Measurements from ENCODE around the gene GABRQ.

DNA sequence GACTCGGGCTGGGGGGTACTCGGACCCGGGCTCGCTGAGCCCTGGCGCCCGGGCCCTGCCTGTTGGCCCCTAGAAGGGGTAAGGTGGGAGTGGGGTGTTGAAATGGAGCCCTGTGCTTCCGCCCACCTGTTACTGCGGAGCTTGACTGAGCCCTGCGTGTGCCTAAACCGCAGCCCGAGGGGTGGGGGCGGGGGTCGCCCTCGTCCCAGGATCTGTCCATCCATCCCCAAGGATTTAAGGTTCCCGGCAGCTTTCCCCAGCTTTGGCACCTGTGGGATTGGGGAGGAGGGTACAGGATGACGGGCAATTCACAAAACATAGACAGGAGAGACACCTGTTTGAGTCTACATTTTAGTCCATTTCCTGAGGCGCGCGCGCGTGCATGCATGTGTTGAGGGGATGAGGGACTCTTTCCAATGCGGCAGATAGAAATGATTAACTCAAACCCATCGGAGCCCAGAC, 779 bp downstream of the GABRQ start:
- TF ChIP-seq KDM3A (CRISPR knock-in tag; IDR thresholded peaks at IDR 0.05; ENCODE audit: low read depth) = no peak
- no peak for TF ChIP-seq ZMYM3 (CRISPR knock-in tag; IDR thresholded peaks at IDR 0.05)
- TF ChIP-seq FOSL1 (CRISPR knock-in tag; IDR thresholded peaks at IDR 0.05; ENCODE audit: borderline replicate concordance) = no peak
- TF ChIP-seq MYC (CRISPR knock-in tag; IDR thresholded peaks at IDR 0.05; ENCODE audit: borderline replicate concordance) = no peak
- TF ChIP-seq, protein P1, sequence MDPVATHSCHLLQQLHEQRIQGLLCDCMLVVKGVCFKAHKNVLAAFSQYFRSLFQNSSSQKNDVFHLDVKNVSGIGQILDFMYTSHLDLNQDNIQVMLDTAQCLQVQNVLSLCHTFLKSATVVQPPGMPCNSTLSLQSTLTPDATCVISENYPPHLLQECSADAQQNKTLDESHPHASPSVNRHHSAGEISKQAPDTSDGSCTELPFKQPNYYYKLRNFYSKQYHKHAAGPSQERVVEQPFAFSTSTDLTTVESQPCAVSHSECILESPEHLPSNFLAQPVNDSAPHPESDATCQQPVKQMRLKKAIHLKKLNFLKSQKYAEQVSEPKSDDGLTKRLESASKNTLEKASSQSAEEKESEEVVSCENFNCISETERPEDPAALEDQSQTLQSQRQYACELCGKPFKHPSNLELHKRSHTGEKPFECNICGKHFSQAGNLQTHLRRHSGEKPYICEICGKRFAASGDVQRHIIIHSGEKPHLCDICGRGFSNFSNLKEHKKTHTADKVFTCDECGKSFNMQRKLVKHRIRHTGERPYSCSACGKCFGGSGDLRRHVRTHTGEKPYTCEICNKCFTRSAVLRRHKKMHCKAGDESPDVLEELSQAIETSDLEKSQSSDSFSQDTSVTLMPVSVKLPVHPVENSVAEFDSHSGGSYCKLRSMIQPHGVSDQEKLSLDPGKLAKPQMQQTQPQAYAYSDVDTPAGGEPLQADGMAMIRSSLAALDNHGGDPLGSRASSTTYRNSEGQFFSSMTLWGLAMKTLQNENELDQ (CRISPR knock-in tag; IDR thresholded peaks at IDR 0.05; ENCODE audit: borderline replicate concordance) = no peak
- TF ChIP-seq FOXK2 (IDR thresholded peaks at IDR 0.05) = no peak
- TF ChIP-seq KDM5A (IDR thresholded peaks at IDR 0.05; ENCODE audit: borderline replicate concordance, low read length) = no peak
- no peak for TF ChIP-seq SOX13 (IDR thresholded peaks at IDR 0.05)
- no peak for TF ChIP-seq SOX13 (CRISPR knock-in tag; conservative IDR thresholded peaks at IDR 0.05 in 1 of 2, IDR thresholded peaks at IDR 0.05 in 1 of 2)
- no peak for TF ChIP-seq AGO1 (IDR thresholded peaks at IDR 0.05; ENCODE audit: low read depth, low read length, poor library complexity, severe bottlenecking)
- TF ChIP-seq KLF12 (CRISPR knock-in tag; IDR thresholded peaks at IDR 0.05; ENCODE audit: borderline replicate concordance) = no peak
- no peak for TF ChIP-seq YY1 (IDR thresholded peaks at IDR 0.05; ENCODE audit: insufficient read depth, insufficient replicate concordance, low read depth, low read length)
- TF ChIP-seq ZFP36 (IDR thresholded peaks at IDR 0.05; ENCODE audit: borderline replicate concordance, low read depth, low read length, partially characterized antibody) = no peak
- TF ChIP-seq, protein P2, sequence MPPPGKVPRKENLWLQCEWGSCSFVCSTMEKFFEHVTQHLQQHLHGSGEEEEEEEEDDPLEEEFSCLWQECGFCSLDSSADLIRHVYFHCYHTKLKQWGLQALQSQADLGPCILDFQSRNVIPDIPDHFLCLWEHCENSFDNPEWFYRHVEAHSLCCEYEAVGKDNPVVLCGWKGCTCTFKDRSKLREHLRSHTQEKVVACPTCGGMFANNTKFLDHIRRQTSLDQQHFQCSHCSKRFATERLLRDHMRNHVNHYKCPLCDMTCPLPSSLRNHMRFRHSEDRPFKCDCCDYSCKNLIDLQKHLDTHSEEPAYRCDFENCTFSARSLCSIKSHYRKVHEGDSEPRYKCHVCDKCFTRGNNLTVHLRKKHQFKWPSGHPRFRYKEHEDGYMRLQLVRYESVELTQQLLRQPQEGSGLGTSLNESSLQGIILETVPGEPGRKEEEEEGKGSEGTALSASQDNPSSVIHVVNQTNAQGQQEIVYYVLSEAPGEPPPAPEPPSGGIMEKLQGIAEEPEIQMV (CRISPR knock-in tag; IDR thresholded peaks at IDR 0.05; ENCODE audit: low read depth) = no peak
- TF ChIP-seq SETDB1 (CRISPR knock-in tag; IDR thresholded peaks at IDR 0.05; ENCODE audit: borderline replicate concordance) = no peak
